Uterus (tissue), 4 donors: ENCODE results near the gene ZMYND12. TPM values are rescaled to one million over a fixed set of nuclear protein-coding genes. Genes with fewer than 3 reads are reported as not detected.
A peak's percentile ranks its signal among the peaks of the same experiment; 100 is the strongest.

ENCODE experiments used
- DNase-seq, 2 donors: peaks; one replicate each; pipeline ENCODE4 v3.0.0-alpha.2; 2019 to 2020
- H3K27ac ChIP-seq, 2 donors: fragments of 200-600 bp; sonication (generic); 1 replicate in 1 of 2; 2 replicates in 1 of 2; pipeline ENCODE4 v1.5.1; 2016 to 2018
- H3K27me3 ChIP-seq, 2 donors: fragments of 200-600 bp; sonication (generic); one replicate each; pipeline ENCODE4 v1.5.1; 2018 to 2019; ENCODE audit warnings: control low read depth in 1 of 2
- H3K36me3 ChIP-seq, 2 donors: fragments of 200-600 bp; sonication (generic); one replicate each; pipeline ENCODE4 v1.5.1; 2019; ENCODE audit warnings: control low read depth in 1 of 2
- H3K4me1 ChIP-seq, 2 donors: fragments of 200-600 bp; sonication (generic); one replicate each; pipeline ENCODE4 v1.5.1; 2018 to 2019; ENCODE audit warnings: control low read depth in 1 of 2
- H3K4me3 ChIP-seq, 2 donors: fragments of 200-600 bp; sonication (generic); 1 replicate in 1 of 2; 2 replicates in 1 of 2; pipeline ENCODE4 v1.5.1; 2018 to 2019; ENCODE audit warnings: mild to moderate bottlenecking in 1 of 2
- H3K9me3 ChIP-seq, 2 donors: fragments of 200-600 bp; sonication (generic); one replicate each; pipeline ENCODE4 v1.5.1; 2019; ENCODE audit warnings: control low read depth in 1 of 2
- POLR2A ChIP-seq, 2 donors: fragments of 450-650 bp; IDR thresholded peaks; one replicate each; pipeline ENCODE4 v1.6.1; 2016; ENCODE audit warnings: antibody characterized with exemption in 2 of 2, mild to moderate bottlenecking in 1 of 2, moderate library complexity in 1 of 2
- intact Hi-C: fragments of 100-400 bp; cut with DNase I; formaldehyde crosslinking; loops from one replicate; pipeline ENCODE4 v1.15.1; 2023; ENCODE audit warnings: low total_unique reads
- total RNA-seq, 4 donors: library from RNA; depleted of rRNA in 3 of 4; stranded (reverse); fragments of >200 nt in 3 of 4; gene quantifications; one replicate each; pipeline versions ENCODE4 v1.1.0 to v1.2.4, GENCODE V29; 2014 to 2023
- TF ChIP-seq, protein P1 (sequence below), 4 experiments: fragments of 200-600 bp in 2 of 4; fragments of 450-650 bp in 2 of 4; sonication (generic) in 2 of 4; IDR thresholded peaks; one replicate each; pipeline ENCODE4 v1.5.1; 2016 to 2019; ENCODE audit warnings: antibody characterized with exemption in 4 of 4, mild to moderate bottlenecking in 2 of 4, moderate library complexity in 1 of 4
- donor health status: DM: yes; HTN: yes; CAD: no.

ZMYND12 gene
- total RNA-seq, 4 donors from 2014 or later = 0.59 to 5.7 TPM; not detected in 2

DNA sequence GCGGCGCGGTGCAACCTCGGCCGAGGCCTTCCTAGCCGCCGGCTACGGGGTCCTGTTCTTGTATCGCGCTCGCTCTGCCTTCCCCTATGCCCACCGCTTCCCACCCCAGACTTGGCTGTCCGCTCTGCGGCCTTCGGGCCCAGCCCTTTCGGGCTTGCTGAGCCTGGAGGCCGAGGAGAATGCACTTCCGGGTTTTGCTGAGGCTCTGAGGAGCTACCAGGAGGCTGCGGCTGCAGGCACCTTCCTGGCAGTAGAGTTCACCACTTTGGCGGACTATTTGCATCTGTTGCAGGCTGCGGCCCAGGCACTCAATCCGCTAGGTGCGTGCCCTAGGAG is 900 bp upstream of the ZMYND12 start:
- H3K36me3 ChIP-seq = no peaks in the 10 kb centered on the region
- H3K4me1 ChIP-seq = peaks cover 0 to 6% of the 10 kb centered on the region in 2 donors
- H3K9me3 ChIP-seq = no peaks in the 10 kb centered on the region
- intact Hi-C loops = no loop called here
- no peak for TF ChIP-seq POLR2A (IDR thresholded peaks at IDR 0.05)
- TF ChIP-seq, protein P1, sequence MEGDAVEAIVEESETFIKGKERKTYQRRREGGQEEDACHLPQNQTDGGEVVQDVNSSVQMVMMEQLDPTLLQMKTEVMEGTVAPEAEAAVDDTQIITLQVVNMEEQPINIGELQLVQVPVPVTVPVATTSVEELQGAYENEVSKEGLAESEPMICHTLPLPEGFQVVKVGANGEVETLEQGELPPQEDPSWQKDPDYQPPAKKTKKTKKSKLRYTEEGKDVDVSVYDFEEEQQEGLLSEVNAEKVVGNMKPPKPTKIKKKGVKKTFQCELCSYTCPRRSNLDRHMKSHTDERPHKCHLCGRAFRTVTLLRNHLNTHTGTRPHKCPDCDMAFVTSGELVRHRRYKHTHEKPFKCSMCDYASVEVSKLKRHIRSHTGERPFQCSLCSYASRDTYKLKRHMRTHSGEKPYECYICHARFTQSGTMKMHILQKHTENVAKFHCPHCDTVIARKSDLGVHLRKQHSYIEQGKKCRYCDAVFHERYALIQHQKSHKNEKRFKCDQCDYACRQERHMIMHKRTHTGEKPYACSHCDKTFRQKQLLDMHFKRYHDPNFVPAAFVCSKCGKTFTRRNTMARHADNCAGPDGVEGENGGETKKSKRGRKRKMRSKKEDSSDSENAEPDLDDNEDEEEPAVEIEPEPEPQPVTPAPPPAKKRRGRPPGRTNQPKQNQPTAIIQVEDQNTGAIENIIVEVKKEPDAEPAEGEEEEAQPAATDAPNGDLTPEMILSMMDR (IDR thresholded peaks at IDR 0.05) = no peak
- H3K27me3 ChIP-seq = no peaks in the 10 kb centered on the region
- DNase-seq = peak in 1 of 2 donors; percentile 37
- H3K27ac ChIP-seq = peak overlapping the region; percentile 84 to 95
- peak overlapping the region; percentile 68 to 92 for H3K4me3 ChIP-seq

DNA sequence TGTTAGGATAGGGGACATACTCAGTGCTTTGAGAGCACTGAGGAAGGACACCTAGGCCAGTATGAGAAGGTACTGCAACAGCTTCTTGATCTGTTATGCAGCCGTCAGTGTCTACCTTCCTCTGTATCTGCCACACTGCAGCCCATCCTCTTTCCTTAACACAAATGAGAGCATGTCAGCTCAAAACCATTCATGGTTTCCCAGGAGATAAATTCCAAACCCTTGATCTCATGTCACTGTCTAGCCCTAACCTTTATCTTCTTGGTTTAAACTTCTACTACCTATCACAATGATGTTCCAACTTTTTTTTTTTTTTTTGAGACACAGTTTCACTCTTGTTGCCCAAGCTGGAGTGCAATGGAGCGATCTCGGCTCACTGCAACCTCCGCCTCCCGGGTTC is 1.4 kb downstream of the ZMYND12 start:
- Histone ChIP-seq H3K27ac (no peak overlapping the region), H3K9me3 (no peaks in the 10 kb centered on the region), H3K4me1 (peaks cover 0 to 6% of the 10 kb centered on the region in 2 donors), H3K36me3 (no peaks in the 10 kb centered on the region), H3K4me3 (no peak overlapping the region), H3K27me3 (no peaks in the 10 kb centered on the region)
- intact Hi-C loops = loop anchor here (5.0 kb wide), 1 partner anchor 117 kb away; the partner anchor contains the start of gene FOXJ3
- no peak for DNase-seq
- no peak for TF ChIP-seq POLR2A (IDR thresholded peaks at IDR 0.05)
- TF ChIP-seq, protein P1 (IDR thresholded peaks at IDR 0.05) = no peak

DNA sequence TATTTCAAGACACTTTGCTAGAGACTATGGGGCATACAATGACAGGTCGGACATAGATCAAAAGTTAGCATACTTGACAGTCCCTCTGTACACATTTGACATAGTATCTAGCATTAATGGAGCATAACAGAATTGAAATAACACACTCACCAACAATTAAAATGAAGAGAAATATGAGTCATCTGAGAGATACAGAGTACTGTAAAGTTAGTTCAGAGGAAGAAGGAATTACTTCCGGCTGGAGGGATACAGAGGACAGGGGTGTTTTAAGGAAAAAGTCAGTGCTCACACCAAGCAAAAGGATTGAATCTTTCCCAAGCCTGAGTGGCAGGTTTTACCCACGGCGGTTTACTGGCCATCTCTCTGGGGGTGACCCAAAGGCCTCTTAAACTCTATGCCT is 2.4 kb downstream of the ZMYND12 start:
- intact Hi-C loops = loop anchor here (5.0 kb wide), 1 partner anchor 116 kb away; the partner anchor contains the start of gene FOXJ3
- TF ChIP-seq POLR2A (IDR thresholded peaks at IDR 0.05) = no peak
- TF ChIP-seq, protein P1 (IDR thresholded peaks at IDR 0.05) = no peak
- Histone ChIP-seq H3K27ac (no peak overlapping the region), H3K36me3 (no peaks in the 10 kb centered on the region), H3K4me3 (no peak overlapping the region), H3K4me1 (peaks cover 0 to 6% of the 10 kb centered on the region in 2 donors), H3K9me3 (no peaks in the 10 kb centered on the region), H3K27me3 (no peaks in the 10 kb centered on the region)
- no peak for DNase-seq

DNA sequence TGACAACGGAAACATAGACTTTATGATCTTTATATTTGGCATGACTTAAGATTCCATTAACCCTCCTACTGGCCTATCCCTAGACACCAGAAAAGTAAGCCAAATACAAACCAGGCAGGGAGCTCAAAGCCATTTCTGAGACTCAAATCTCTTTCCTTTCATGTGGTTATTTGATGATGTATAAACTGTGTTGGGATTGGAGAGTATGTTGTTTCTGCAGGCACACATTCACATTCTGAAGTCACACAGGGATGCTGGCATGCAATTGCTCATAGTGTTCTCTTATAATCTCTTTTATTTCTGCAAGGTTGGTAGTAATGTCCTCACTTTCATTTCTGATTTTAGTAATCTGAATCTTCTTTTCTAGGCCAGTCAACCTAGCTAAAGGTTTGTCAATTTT is 5.8 kb downstream of the ZMYND12 start:
- Histone ChIP-seq H3K27ac (no peak overlapping the region), H3K4me1 (no peaks in the 10 kb centered on the region), H3K36me3 (no peaks in the 10 kb centered on the region), H3K9me3 (no peaks in the 10 kb centered on the region), H3K27me3 (no peaks in the 10 kb centered on the region), H3K4me3 (no peak overlapping the region)
- intact Hi-C loops = loop anchor here (5.0 kb wide), 1 partner anchor 113 kb away; the partner anchor contains the start of gene FOXJ3
- no peak for TF ChIP-seq POLR2A (IDR thresholded peaks at IDR 0.05)
- TF ChIP-seq, protein P1 (IDR thresholded peaks at IDR 0.05) = no peak
- DNase-seq = no peak

DNA sequence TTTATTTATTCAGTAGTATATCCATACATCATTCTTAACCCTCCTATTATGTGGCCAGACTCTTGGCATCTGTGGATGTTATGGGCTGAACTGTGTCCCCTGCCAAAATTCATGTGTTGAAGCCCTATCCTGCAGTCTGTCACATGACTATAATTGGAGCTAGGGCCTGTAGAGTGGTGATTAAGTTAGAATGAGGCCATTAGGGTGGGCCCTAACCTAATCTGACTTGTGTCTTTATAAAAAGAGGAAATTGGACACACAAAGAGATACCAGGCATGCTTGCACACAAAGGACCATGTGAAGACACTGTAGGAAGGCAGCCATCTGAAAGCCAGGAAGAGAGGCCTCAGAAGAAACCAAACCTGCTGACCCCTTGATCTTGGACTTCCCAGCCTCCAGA is 6.6 kb downstream of the ZMYND12 start:
- no peak for TF ChIP-seq POLR2A (IDR thresholded peaks at IDR 0.05)
- TF ChIP-seq, protein P1 (IDR thresholded peaks at IDR 0.05) = no peak
- H3K27ac ChIP-seq = no peak overlapping the region
- no peaks in the 10 kb centered on the region for H3K9me3 ChIP-seq
- intact Hi-C loops = no loop called here
- H3K36me3 ChIP-seq = no peaks in the 10 kb centered on the region
- DNase-seq = no peak
- no peak overlapping the region for H3K4me3 ChIP-seq
- no peaks in the 10 kb centered on the region for H3K27me3 ChIP-seq
- no peaks in the 10 kb centered on the region for H3K4me1 ChIP-seq
